Mesenchymal stem cell (in vitro differentiated cells and primary cell): ENCODE data around the gene FYN.
A peak's percentile ranks its signal among the peaks of the same experiment; 100 is the strongest.

Experiments
- DNase-seq: peaks from one replicate; pipeline ENCODE4 v3.0.0-alpha.2; 2013
- H2AFZ ChIP-seq: one replicate; pipeline ENCODE4 v1.6.1; 2013; ENCODE audit warnings: low read depth, mild to moderate bottlenecking, control low read depth, inconsistent platforms, low read length, moderate library complexity
- H2AK5ac ChIP-seq: 2 replicates; pipeline ENCODE4 v1.6.1; 2013; ENCODE audit warnings: low read length, moderate library complexity, mild to moderate bottlenecking, inconsistent platforms; ENCODE audit not compliant: severe bottlenecking
- H2BK120ac ChIP-seq: one replicate; pipeline ENCODE4 v1.6.1; 2013; ENCODE audit warnings: low read depth, mild to moderate bottlenecking, inconsistent platforms, low read length, moderate library complexity
- H2BK12ac ChIP-seq, 2 experiments: one replicate each; pipeline ENCODE4 v1.6.1; 2013; ENCODE audit warnings: inconsistent platforms in 2 of 2, low read length in 2 of 2, mild to moderate bottlenecking in 2 of 2, moderate library complexity in 2 of 2, control low read depth in 1 of 2
- H2BK15ac ChIP-seq: one replicate; pipeline ENCODE4 v1.6.1; 2013; ENCODE audit warnings: mild to moderate bottlenecking, low read depth, inconsistent platforms; ENCODE audit not compliant: poor library complexity, severe bottlenecking
- H2BK5ac ChIP-seq: 2 replicates; pipeline ENCODE4 v1.6.1; 2013; ENCODE audit warnings: low read depth, mild to moderate bottlenecking, low read length, control low read depth, inconsistent platforms; ENCODE audit not compliant: poor library complexity, severe bottlenecking
- H3K14ac ChIP-seq, 2 experiments: one replicate each; pipeline ENCODE4 v1.6.1; 2013; ENCODE audit warnings: inconsistent platforms in 2 of 2, low read length in 2 of 2, control low read depth in 1 of 2, mild to moderate bottlenecking in 1 of 2, moderate library complexity in 1 of 2
- H3K18ac ChIP-seq, 2 experiments: one replicate each; pipeline ENCODE4 v1.6.1; 2013; ENCODE audit warnings: inconsistent platforms in 2 of 2, low read length in 2 of 2, control low read depth in 1 of 2, low read depth in 1 of 2, mild to moderate bottlenecking in 1 of 2
- H3K23ac ChIP-seq, 2 experiments: one replicate each; pipeline ENCODE4 v1.6.1; 2013; ENCODE audit warnings: inconsistent platforms in 2 of 2, low read length in 2 of 2, mild to moderate bottlenecking in 2 of 2, moderate library complexity in 2 of 2, control low read depth in 1 of 2
- H3K27ac ChIP-seq: 2 replicates; pipeline ENCODE4 v1.5.1; 2013; ENCODE audit warnings: mild to moderate bottlenecking, moderate library complexity, low read length, control low read depth, inconsistent platforms; ENCODE audit not compliant: poor library complexity, severe bottlenecking
- H3K27me3 ChIP-seq, 2 experiments: 2 replicates each; pipeline versions ENCODE4 v1.6.1 to v1.7.0; 2013; ENCODE audit warnings: low read length in 2 of 2, mild to moderate bottlenecking in 2 of 2, moderate library complexity in 2 of 2, control low read depth in 1 of 2, inconsistent platforms in 1 of 2; ENCODE audit not compliant: control insufficient read depth in 1 of 2, insufficient read depth in 1 of 2
- H3K36me3 ChIP-seq, 2 experiments: 2 replicates each; pipeline versions ENCODE4 v1.6.1 to v1.7.0; 2013; ENCODE audit warnings: low read length in 2 of 2, control low read depth in 1 of 2, inconsistent platforms in 1 of 2, low read depth in 1 of 2, mild to moderate bottlenecking in 1 of 2; ENCODE audit not compliant: insufficient read depth in 2 of 2, control insufficient read depth in 1 of 2
- H3K4ac ChIP-seq, 2 experiments: one replicate each; pipeline ENCODE4 v1.6.1; 2013; ENCODE audit warnings: inconsistent platforms in 2 of 2, low read length in 2 of 2, mild to moderate bottlenecking in 2 of 2, moderate library complexity in 2 of 2, control low read depth in 1 of 2, low read depth in 1 of 2
- H3K4me1 ChIP-seq: 2 replicates; pipeline ENCODE4 v1.6.1; 2013; ENCODE audit warnings: low read depth, low read length, control low read depth; ENCODE audit not compliant: control insufficient read depth, insufficient read depth
- H3K4me2 ChIP-seq: 2 replicates; pipeline ENCODE4 v1.6.1; 2013; ENCODE audit warnings: low read length, mild to moderate bottlenecking, inconsistent platforms; ENCODE audit not compliant: poor library complexity, severe bottlenecking
- H3K4me3 ChIP-seq, 2 experiments: 2 replicates each; pipeline versions ENCODE4 v1.5.1 to v1.7.0; 2013; ENCODE audit warnings: low read length in 2 of 2, mild to moderate bottlenecking in 2 of 2, control low read depth in 1 of 2, low read depth in 1 of 2; ENCODE audit not compliant: insufficient read depth in 1 of 2
- H3K79me1 ChIP-seq: replicated peaks from 2 replicates; pipeline ENCODE4 v1.6.1; 2013; ENCODE audit warnings: mild to moderate bottlenecking, control low read depth, low read length, inconsistent platforms; ENCODE audit not compliant: poor library complexity, severe bottlenecking
- H3K9ac ChIP-seq: 2 replicates; pipeline ENCODE4 v1.7.0; 2013; ENCODE audit warnings: mild to moderate bottlenecking, low read length, moderate library complexity
- H3K9me3 ChIP-seq: 2 replicates; pipeline ENCODE4 v1.7.0; 2013; ENCODE audit warnings: mild to moderate bottlenecking, low read length; ENCODE audit not compliant: control insufficient read depth
- H4K8ac ChIP-seq: one replicate; pipeline ENCODE4 v1.6.1; 2013; ENCODE audit warnings: inconsistent platforms, mild to moderate bottlenecking, low read length, moderate library complexity
- H4K91ac ChIP-seq: one replicate; pipeline ENCODE4 v1.6.1; 2013; ENCODE audit warnings: mild to moderate bottlenecking, low read length, inconsistent platforms
- WGBS: methylation state at CpG from one replicate; pipeline ENCODE4 v1.1.7; 2013; ENCODE audit warnings: mixed read lengths; 5-methylcytosine and 5-hydroxymethylcytosine counted together

FYN gene

DNA sequence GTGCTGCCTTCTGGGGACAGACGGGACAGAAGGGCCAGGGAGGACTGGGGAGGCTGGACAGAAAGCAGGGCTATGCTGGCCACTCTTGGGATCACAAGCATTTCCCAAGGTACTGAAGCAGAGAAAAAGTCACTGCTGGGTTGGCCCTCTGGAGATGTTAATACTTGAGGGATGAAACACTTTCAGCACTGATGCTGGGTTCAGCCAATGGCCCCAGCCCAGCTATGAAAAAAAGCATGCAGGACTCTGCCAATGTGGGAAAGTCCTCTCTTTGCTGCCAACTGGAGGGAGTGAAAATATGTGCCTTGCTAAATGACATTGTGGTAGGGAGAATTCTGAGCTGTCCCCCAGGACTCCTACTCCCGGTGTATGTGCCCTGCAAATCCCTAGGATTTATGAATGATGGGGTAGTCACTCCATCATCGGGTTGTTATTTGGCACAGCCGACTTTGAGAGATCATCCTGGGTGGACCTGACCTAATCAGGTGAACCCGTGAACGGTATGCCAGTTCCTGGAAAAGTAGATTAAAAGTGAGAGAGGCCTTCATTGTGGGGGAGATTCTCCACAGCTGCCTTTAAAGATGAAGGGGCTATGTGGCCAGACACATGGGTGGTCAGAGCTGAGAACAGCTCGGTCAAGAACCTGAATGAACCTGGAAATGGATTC, 147.7 kb downstream of the FYN start:
- H3K9ac ChIP-seq, result no peak overlapping the region
- no peak overlapping the region for H3K4ac ChIP-seq
- no peaks in the 10 kb centered on the region for H3K27me3 ChIP-seq
- peak overlapping the region; percentile 2 for H4K8ac ChIP-seq
- H2AK5ac ChIP-seq, result no peak overlapping the region
- peaks cover 0 to 8% of the 10 kb centered on the region in 2 experiments for H3K36me3 ChIP-seq
- H3K23ac ChIP-seq, result no peak overlapping the region
- H3K4me3 ChIP-seq, result no peak overlapping the region
- 96% methylated on average over 7 of the region's 7 CpGs for WGBS
- H3K4me2 ChIP-seq, result no peak overlapping the region
- H3K18ac ChIP-seq, result no peak overlapping the region
- no peak overlapping the region for H3K27ac ChIP-seq
- no peak overlapping the region for H2BK12ac ChIP-seq
- H3K4me1 ChIP-seq, result peaks cover 2% of the 10 kb centered on the region
- DNase-seq, result no peak
- H3K79me1 ChIP-seq, result peaks cover 16% of the 10 kb centered on the region
- no peak overlapping the region for H2BK120ac ChIP-seq
- no peak overlapping the region for H2BK15ac ChIP-seq
- no peak overlapping the region for H4K91ac ChIP-seq
- no peak overlapping the region for H2BK5ac ChIP-seq
- no peaks in the 10 kb centered on the region for H3K9me3 ChIP-seq
- H2AFZ ChIP-seq, result no peak overlapping the region
- no peak overlapping the region for H3K14ac ChIP-seq

DNA sequence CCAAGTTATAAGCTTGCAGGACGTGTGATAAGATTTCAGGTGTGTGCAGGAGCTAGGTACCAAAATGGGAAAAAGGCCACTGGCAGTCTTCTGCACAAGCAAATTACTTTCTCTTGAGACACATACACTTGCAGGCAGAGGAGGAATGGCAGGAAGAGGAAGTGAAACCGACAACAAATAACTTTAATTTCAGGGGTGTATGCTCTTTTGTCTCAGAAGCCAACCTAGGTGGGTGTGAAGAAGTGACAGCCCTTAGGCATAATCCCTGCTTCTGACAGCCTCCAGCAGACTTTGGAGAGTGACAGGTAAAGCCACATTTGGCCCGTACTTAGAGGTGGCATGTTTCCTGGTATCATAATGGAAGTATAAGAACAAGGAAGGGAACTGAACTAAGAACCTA, 148.7 kb downstream of the FYN start:
- Histone ChIP-seq H3K36me3 (peaks cover 4 to 15% of the 10 kb centered on the region in 2 experiments), H2BK120ac (no peak overlapping the region), H2BK15ac (no peak overlapping the region), H3K4me2 (no peak overlapping the region), H3K9me3 (no peaks in the 10 kb centered on the region), H3K79me1 (peaks cover 15% of the 10 kb centered on the region), H3K27me3 (no peaks in the 10 kb centered on the region), H2BK12ac (no peak overlapping the region), H3K18ac (no peak overlapping the region), H4K91ac (no peak overlapping the region), H4K8ac (no peak overlapping the region), H3K23ac (no peak overlapping the region), H2AK5ac (no peak overlapping the region), H3K9ac (no peak overlapping the region), H2AFZ (no peak overlapping the region), H3K4ac (no peak overlapping the region), H3K14ac (no peak overlapping the region), H2BK5ac (no peak overlapping the region), H3K4me3 (peak overlapping the region in 1 of 2 experiments; percentile 5), H3K4me1 (peaks cover 2% of the 10 kb centered on the region), H3K27ac (no peak overlapping the region)
- no peak for DNase-seq
- 98% methylated on average over 3 of the region's 3 CpGs for WGBS

DNA sequence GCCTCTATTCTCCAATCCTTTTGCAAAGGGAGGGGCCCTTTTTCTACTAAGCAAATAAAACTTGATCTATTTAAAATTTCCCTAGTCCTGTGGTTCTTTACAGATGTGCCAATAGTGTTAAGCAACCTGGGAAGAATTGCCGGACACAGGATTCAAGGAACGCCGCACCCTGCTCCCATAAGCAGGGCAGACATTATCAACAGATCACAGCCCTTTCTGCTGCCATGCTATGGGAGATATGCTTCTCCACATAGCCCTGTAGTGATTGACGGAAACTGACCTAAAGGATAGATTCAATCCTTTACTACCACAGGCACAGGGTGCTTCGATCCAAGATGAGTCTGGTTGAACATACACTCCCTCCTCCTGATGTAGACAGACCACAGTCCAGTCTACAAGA, 149.2 kb downstream of the FYN start:
- Histone ChIP-seq H3K27me3 (no peaks in the 10 kb centered on the region), H3K9ac (peak overlapping the region; percentile 19), H3K18ac (no peak overlapping the region), H3K4me1 (peaks cover 2% of the 10 kb centered on the region), H3K23ac (no peak overlapping the region), H2BK15ac (no peak overlapping the region), H3K79me1 (peaks cover 15% of the 10 kb centered on the region), H3K4me3 (peak overlapping the region in 1 of 2 experiments; percentile 36), H4K8ac (no peak overlapping the region), H3K9me3 (no peaks in the 10 kb centered on the region), H3K27ac (no peak overlapping the region), H3K36me3 (peaks cover 5 to 19% of the 10 kb centered on the region in 2 experiments), H2AK5ac (no peak overlapping the region), H2BK5ac (no peak overlapping the region), H2BK120ac (no peak overlapping the region), H4K91ac (no peak overlapping the region), H3K4me2 (no peak overlapping the region), H2BK12ac (no peak overlapping the region), H3K4ac (no peak overlapping the region), H3K14ac (no peak overlapping the region), H2AFZ (no peak overlapping the region)
- over 99% methylated on average over 5 of the region's 5 CpGs for WGBS
- no peak for DNase-seq

DNA sequence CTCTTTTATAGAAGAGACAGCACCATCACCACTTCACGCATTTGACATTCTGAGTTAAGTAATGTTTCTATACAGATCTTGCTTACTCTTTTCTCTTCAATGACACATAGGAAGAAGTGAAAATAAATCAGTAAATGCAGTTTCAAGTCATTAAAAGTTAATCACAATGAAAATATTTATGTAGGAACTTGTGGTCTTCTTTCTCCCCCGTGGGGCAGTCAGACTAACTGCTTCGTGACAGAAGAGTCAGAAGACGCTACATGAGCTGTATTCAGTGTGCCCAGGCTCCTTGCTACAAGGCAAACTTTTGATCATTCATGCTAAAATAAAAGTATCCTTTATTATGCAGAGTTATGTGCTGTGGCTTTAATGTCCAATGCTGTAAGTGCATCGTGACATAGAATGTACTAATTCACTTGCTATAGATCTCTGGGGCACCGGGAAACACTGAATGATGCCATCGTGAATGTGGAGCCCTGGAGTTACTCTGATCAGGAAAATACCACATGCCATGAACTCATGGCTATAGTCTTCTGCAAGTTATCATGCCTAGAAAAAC, 149.8 kb downstream of the FYN start:
- H3K4me3 ChIP-seq, result peak overlapping the region in 1 of 2 experiments; percentile 36
- no peak overlapping the region for H2BK15ac ChIP-seq
- no peaks in the 10 kb centered on the region for H3K9me3 ChIP-seq
- no peak overlapping the region for H3K27ac ChIP-seq
- H3K23ac ChIP-seq, result no peak overlapping the region
- no peak overlapping the region for H3K4ac ChIP-seq
- H4K91ac ChIP-seq, result no peak overlapping the region
- no peak overlapping the region for H3K14ac ChIP-seq
- H2AK5ac ChIP-seq, result no peak overlapping the region
- H3K79me1 ChIP-seq, result peaks cover 15% of the 10 kb centered on the region
- H3K27me3 ChIP-seq, result no peaks in the 10 kb centered on the region
- H4K8ac ChIP-seq, result no peak overlapping the region
- no peak overlapping the region for H3K18ac ChIP-seq
- peaks cover 5 to 24% of the 10 kb centered on the region in 2 experiments for H3K36me3 ChIP-seq
- 92% methylated on average over 6 of the region's 7 CpGs for WGBS
- no peak overlapping the region for H2BK12ac ChIP-seq
- H2BK120ac ChIP-seq, result no peak overlapping the region
- H3K9ac ChIP-seq, result peak overlapping the region; percentile 19
- no peak overlapping the region for H3K4me2 ChIP-seq
- H3K4me1 ChIP-seq, result peaks cover 2% of the 10 kb centered on the region
- no peak overlapping the region for H2AFZ ChIP-seq
- H2BK5ac ChIP-seq, result no peak overlapping the region
- no peak for DNase-seq
